Peyer's patch (tissue), 4 donors: ENCODE data around the gene NR1I3.

ENCODE experiments used
- POLR2A ChIP-seq, 2 donors: fragments of 450-650 bp; IDR thresholded peaks; one replicate each; pipeline ENCODE4 v1.5.1; 2017; ENCODE audit warnings: antibody characterized with exemption in 2 of 2, mild to moderate bottlenecking in 2 of 2, moderate library complexity in 2 of 2
- TF ChIP-seq, protein P1 (sequence below), 6 experiments: fragments of 450-650 bp in 4 of 6; fragments of 200-600 bp in 2 of 6; sonication (generic) in 1 of 6; IDR thresholded peaks; one replicate each; pipeline ENCODE4 v1.5.1; 2017 to 2019; ENCODE audit warnings: antibody characterized with exemption in 6 of 6, mild to moderate bottlenecking in 3 of 6, moderate library complexity in 1 of 6

DNA sequence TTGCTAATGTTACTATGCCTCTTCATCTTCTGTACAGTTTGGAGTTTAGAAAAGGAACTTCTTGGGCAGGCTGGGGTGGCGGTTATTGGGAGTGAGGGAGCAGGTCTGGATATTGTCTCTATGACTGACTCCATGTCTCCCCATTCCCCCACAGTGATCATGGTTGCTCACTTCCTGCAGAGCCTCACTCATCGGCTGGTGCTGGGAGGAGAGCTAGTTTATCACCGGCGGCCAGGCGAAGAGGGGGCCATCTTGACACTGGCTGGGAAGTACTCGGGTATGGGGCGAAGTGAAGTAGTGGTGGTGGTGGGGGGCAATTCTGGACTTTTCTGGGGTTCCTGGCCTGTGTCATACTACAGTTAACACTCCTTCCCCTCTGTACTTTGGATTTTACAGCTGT is 10.0 kb downstream of the NR1I3 start:
- TF ChIP-seq, protein P1, sequence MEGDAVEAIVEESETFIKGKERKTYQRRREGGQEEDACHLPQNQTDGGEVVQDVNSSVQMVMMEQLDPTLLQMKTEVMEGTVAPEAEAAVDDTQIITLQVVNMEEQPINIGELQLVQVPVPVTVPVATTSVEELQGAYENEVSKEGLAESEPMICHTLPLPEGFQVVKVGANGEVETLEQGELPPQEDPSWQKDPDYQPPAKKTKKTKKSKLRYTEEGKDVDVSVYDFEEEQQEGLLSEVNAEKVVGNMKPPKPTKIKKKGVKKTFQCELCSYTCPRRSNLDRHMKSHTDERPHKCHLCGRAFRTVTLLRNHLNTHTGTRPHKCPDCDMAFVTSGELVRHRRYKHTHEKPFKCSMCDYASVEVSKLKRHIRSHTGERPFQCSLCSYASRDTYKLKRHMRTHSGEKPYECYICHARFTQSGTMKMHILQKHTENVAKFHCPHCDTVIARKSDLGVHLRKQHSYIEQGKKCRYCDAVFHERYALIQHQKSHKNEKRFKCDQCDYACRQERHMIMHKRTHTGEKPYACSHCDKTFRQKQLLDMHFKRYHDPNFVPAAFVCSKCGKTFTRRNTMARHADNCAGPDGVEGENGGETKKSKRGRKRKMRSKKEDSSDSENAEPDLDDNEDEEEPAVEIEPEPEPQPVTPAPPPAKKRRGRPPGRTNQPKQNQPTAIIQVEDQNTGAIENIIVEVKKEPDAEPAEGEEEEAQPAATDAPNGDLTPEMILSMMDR (IDR thresholded peaks at IDR 0.05) = no peak
- no peak for TF ChIP-seq POLR2A (IDR thresholded peaks at IDR 0.05)
